Loucy (cell line): ENCODE measurements around the gene CLSTN2.

Experiments
- H2AFZ ChIP-seq: fragments of 200-600 bp; sonication (generic); 2 replicates; pipeline ENCODE4 v1.6.0; 2016; ENCODE audit warnings: antibody characterized with exemption, mild to moderate bottlenecking, low read length, moderate library complexity
- H3F3A ChIP-seq: fragments of 200-600 bp; 2 replicates; pipeline ENCODE4 v1.6.0; 2016; ENCODE audit warnings: antibody characterized with exemption, low read depth, mild to moderate bottlenecking
- H3K27me3 ChIP-seq: fragments of 200-600 bp; sonication (generic); 2 replicates; pipeline ENCODE4 v1.6.1; 2014; ENCODE audit warnings: low read length, mild to moderate bottlenecking; ENCODE audit not compliant: insufficient read depth, poor library complexity, severe bottlenecking
- H3K36me3 ChIP-seq: fragments of 200-600 bp; sonication (generic); 2 replicates; pipeline ENCODE4 v1.6.1; 2016; ENCODE audit warnings: low read length; ENCODE audit not compliant: insufficient read depth
- H3K4me1 ChIP-seq: fragments of 200-600 bp; sonication (generic); 2 replicates; pipeline ENCODE4 v1.5.1; 2014; ENCODE audit warnings: low read length, mild to moderate bottlenecking; ENCODE audit not compliant: insufficient read depth, poor library complexity, severe bottlenecking
- H3K4me2 ChIP-seq: fragments of 200-600 bp; sonication (generic); 2 replicates; pipeline ENCODE4 v1.6.0; 2014; ENCODE audit warnings: antibody characterized with exemption, low read length, low read depth, mild to moderate bottlenecking; ENCODE audit not compliant: poor library complexity, severe bottlenecking
- H3K4me3 ChIP-seq: fragments of 200-600 bp; sonication (generic); 2 replicates; pipeline ENCODE4 v1.5.1; 2014; ENCODE audit warnings: low read length, mild to moderate bottlenecking, mixed read lengths; ENCODE audit not compliant: poor library complexity, severe bottlenecking
- H3K79me2 ChIP-seq: fragments of 200-600 bp; sonication (generic); 2 replicates; pipeline ENCODE4 v1.6.1; 2014; ENCODE audit warnings: low read length; ENCODE audit not compliant: insufficient read depth
- H3K9ac ChIP-seq: fragments of 200-600 bp; sonication (generic); 2 replicates; pipeline ENCODE4 v1.6.0; 2014; ENCODE audit warnings: mild to moderate bottlenecking, low read depth, low read length, moderate library complexity; ENCODE audit not compliant: poor library complexity, severe bottlenecking
- H3K9me2 ChIP-seq: fragments of 200-600 bp; sonication (generic); replicated peaks from 2 replicates; pipeline ENCODE4 v1.6.1; 2016; ENCODE audit warnings: low read depth, low read length, mixed read lengths
- H3K9me3 ChIP-seq: fragments of 200-600 bp; sonication (generic); 2 replicates; pipeline ENCODE4 v1.6.1; 2014; ENCODE audit warnings: mild to moderate bottlenecking, antibody characterized with exemption, low read length, low read depth; ENCODE audit not compliant: insufficient read depth
- H4K20me1 ChIP-seq: fragments of 200-600 bp; sonication (generic); 2 replicates; pipeline ENCODE4 v1.6.0; 2014; ENCODE audit warnings: antibody characterized with exemption, low read length, mild to moderate bottlenecking; ENCODE audit not compliant: insufficient read depth, poor library complexity, severe bottlenecking
- EZH2phosphoT487 ChIP-seq: fragments of 200-600 bp; IDR thresholded peaks from 2 replicates; pipeline ENCODE4 v1.6.1; 2018; ENCODE audit warnings: antibody characterized with exemption, mild to moderate bottlenecking, moderate library complexity, borderline replicate concordance
- TF ChIP-seq, protein P1 (sequence below): fragments of 200-600 bp; sonication (generic); conservative IDR thresholded peaks from 2 replicates; pipeline ENCODE4 v1.5.1; 2014; ENCODE audit warnings: mild to moderate bottlenecking, antibody characterized with exemption, low read length

Gene CLSTN2

DNA sequence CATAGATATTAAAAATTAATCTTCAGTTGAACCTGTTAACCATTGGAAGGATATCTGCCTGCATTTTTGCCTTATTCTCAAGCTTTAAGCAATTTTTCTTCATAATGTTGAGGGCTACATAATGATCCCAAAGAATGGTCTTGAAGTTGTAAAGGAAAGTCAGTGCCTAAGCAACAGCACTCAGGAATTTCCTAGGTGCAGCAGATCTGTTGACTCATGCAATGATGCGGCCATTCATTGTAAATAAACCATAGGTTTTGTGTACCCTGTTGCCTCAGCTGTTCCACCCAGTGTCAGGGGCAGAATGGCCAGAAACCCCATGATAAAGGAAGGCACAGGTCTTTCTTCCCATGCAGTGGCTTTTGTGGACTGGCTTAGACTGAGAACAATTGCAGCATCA is 664.5 kb downstream of the CLSTN2 start:
- Histone ChIP-seq H3K4me2 (no peak overlapping the region), H2AFZ (no peak overlapping the region), H4K20me1 (no peaks in the 10 kb centered on the region), H3K9ac (no peak overlapping the region), H3K27me3 (no peaks in the 10 kb centered on the region), H3K36me3 (no peaks in the 10 kb centered on the region), H3K4me1 (no peaks in the 10 kb centered on the region), H3K4me3 (no peak overlapping the region), H3K9me2 (no peaks in the 10 kb centered on the region), H3K79me2 (no peaks in the 10 kb centered on the region), H3F3A (no peaks in the 10 kb centered on the region), H3K9me3 (no peaks in the 10 kb centered on the region)
- TF ChIP-seq, protein P1, sequence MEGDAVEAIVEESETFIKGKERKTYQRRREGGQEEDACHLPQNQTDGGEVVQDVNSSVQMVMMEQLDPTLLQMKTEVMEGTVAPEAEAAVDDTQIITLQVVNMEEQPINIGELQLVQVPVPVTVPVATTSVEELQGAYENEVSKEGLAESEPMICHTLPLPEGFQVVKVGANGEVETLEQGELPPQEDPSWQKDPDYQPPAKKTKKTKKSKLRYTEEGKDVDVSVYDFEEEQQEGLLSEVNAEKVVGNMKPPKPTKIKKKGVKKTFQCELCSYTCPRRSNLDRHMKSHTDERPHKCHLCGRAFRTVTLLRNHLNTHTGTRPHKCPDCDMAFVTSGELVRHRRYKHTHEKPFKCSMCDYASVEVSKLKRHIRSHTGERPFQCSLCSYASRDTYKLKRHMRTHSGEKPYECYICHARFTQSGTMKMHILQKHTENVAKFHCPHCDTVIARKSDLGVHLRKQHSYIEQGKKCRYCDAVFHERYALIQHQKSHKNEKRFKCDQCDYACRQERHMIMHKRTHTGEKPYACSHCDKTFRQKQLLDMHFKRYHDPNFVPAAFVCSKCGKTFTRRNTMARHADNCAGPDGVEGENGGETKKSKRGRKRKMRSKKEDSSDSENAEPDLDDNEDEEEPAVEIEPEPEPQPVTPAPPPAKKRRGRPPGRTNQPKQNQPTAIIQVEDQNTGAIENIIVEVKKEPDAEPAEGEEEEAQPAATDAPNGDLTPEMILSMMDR, result no peak
- TF ChIP-seq EZH2phosphoT487, result no peak

DNA sequence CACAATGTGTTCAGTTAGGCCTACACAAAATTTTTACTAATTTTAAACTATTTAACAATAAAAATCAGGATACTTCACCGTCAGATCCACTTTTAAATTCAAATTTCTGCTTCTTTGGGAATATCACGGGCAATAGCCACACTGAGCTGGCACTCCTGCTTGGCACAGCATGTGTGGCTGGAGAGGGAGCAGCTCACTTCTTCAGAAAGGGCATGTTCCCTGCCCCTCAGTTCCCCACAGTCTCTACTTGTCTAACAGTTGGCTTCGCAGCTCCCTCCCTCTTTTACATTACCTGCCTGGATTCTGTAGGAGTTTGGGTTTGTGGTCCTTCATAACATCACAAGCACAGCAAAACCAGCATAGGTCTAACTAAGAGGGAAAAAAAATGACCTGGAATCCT is 666.9 kb downstream of the CLSTN2 start:
- H3K79me2 ChIP-seq, result no peaks in the 10 kb centered on the region
- no peaks in the 10 kb centered on the region for H3K9me2 ChIP-seq
- no peaks in the 10 kb centered on the region for H3K36me3 ChIP-seq
- H3K9me3 ChIP-seq, result no peaks in the 10 kb centered on the region
- no peaks in the 10 kb centered on the region for H4K20me1 ChIP-seq
- H3F3A ChIP-seq, result no peaks in the 10 kb centered on the region
- H2AFZ ChIP-seq, result no peak overlapping the region
- no peak overlapping the region for H3K4me3 ChIP-seq
- no peak overlapping the region for H3K9ac ChIP-seq
- no peak for TF ChIP-seq EZH2phosphoT487
- TF ChIP-seq, protein P1, result no peak
- H3K4me2 ChIP-seq, result no peak overlapping the region
- H3K27me3 ChIP-seq, result no peaks in the 10 kb centered on the region
- no peaks in the 10 kb centered on the region for H3K4me1 ChIP-seq

GRCh38 chr3:140602781-140603180 is 667.8 kb downstream of the CLSTN2 start:
- H3F3A ChIP-seq, result no peaks in the 10 kb centered on the region
- no peaks in the 10 kb centered on the region for H3K79me2 ChIP-seq
- H3K9me2 ChIP-seq, result no peaks in the 10 kb centered on the region
- no peak overlapping the region for H3K4me3 ChIP-seq
- no peak overlapping the region for H3K9ac ChIP-seq
- no peaks in the 10 kb centered on the region for H3K27me3 ChIP-seq
- H3K9me3 ChIP-seq, result no peaks in the 10 kb centered on the region
- H2AFZ ChIP-seq, result no peak overlapping the region
- no peak for TF ChIP-seq EZH2phosphoT487
- TF ChIP-seq, protein P1, result no peak
- H3K4me1 ChIP-seq, result no peaks in the 10 kb centered on the region
- no peaks in the 10 kb centered on the region for H3K36me3 ChIP-seq
- no peaks in the 10 kb centered on the region for H4K20me1 ChIP-seq
- H3K4me2 ChIP-seq, result no peak overlapping the region
